GM15510 (cell line): Measurements from ENCODE around the gene NHERF1.

Experiments
- POLR2A ChIP-seq: IDR thresholded peaks from 3 replicates; pipeline ENCODE4 v1.6.1; 2011; ENCODE audit warnings: borderline replicate concordance; ENCODE audit not compliant: insufficient read length; ENCODE audit errors: extremely low read depth

The NHERF1 gene

GRCh38 chr17:74752822-74753401 lies 4.5 kb downstream of the NHERF1 start:
- no peak for TF ChIP-seq POLR2A

- no peak for TF ChIP-seq POLR2A
Measured at GRCh38 chr17:74754832-74755231, 6.4 kb downstream of the NHERF1 start.

- no peak for TF ChIP-seq POLR2A
Measured at GRCh38 chr17:74755533-74755932, 7.1 kb downstream of the NHERF1 start.

- no peak for TF ChIP-seq POLR2A
Measured at GRCh38 chr17:74756891-74757290, 8.5 kb downstream of the NHERF1 start.

GRCh38 chr17:74757502-74757901 lies 9.1 kb downstream of the NHERF1 start:
- no peak for TF ChIP-seq POLR2A

GRCh38 chr17:74757931-74758847 lies 9.8 kb downstream of the NHERF1 start:
- TF ChIP-seq POLR2A = no peak

GRCh38 chr17:74758848-74759168 lies 10.4 kb downstream of the NHERF1 start:
- no peak for TF ChIP-seq POLR2A

GRCh38 chr17:74759243-74759801 lies 10.9 kb downstream of the NHERF1 start:
- no peak for TF ChIP-seq POLR2A

GRCh38 chr17:74759941-74760340 lies 11.5 kb downstream of the NHERF1 start:
- no peak for TF ChIP-seq POLR2A

- TF ChIP-seq POLR2A = no peak
Measured at GRCh38 chr17:74760404-74761105, 12.1 kb downstream of the NHERF1 start.

GRCh38 chr17:74761419-74761818 lies 13.0 kb downstream of the NHERF1 start:
- TF ChIP-seq POLR2A = no peak

GRCh38 chr17:74761931-74762330 lies 13.5 kb downstream of the NHERF1 start:
- TF ChIP-seq POLR2A = no peak

- TF ChIP-seq POLR2A = no peak
Measured at GRCh38 chr17:74763565-74764387, 15.3 kb downstream of the NHERF1 start.

- no peak for TF ChIP-seq POLR2A
Measured at GRCh38 chr17:74764751-74765286, 16.4 kb downstream of the NHERF1 start.
